Fibroblast of skin of back (primary cell): ENCODE results near the gene CCNL2.
"Not testable (repeated sequence)": the region's sequence is repeated elsewhere in the genome, so short reads cannot be mapped to it uniquely, and the experiment has no call there.

Source experiments
- DNase-seq: peaks from one replicate; pipeline ENCODE4 v3.0.0-alpha.2; 2013

CCNL2 gene

DNA sequence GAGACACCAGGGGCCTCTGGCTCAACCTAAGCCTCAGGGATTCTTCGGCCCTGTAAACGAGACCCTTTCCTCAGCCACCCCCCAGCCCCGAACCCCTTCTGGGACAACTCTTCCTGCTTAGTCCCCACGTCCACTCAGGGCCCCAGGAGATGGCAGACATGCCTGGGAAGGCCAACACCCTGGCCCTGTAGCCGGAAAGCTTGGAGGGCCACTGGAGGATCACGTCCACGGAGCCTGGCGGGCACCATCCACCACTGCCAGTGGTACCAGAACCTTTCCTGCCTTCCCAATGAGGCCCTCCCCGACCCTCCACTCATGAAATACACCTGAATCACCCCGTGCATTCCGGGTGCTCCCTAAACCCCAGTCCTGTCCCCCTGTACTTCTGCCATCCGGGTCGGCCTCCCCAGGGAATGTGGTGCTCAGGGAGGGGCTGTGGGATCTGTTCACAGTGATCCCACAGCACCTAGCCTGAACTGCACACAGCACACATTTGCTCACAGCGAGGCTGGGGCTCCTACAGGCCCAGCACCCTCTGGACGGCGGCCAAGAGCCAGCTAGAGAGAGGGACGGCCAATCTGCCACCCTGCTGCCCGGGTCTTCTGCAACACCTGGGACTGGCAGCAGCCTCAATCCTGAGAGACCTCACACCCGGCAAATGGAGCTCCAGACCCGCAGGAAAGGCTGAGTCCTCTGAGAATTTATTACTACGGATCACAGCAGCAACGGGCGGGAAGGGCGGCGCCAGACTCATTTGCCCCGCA is 25.9 kb downstream of the CCNL2 start:
- no peak for DNase-seq

DNA sequence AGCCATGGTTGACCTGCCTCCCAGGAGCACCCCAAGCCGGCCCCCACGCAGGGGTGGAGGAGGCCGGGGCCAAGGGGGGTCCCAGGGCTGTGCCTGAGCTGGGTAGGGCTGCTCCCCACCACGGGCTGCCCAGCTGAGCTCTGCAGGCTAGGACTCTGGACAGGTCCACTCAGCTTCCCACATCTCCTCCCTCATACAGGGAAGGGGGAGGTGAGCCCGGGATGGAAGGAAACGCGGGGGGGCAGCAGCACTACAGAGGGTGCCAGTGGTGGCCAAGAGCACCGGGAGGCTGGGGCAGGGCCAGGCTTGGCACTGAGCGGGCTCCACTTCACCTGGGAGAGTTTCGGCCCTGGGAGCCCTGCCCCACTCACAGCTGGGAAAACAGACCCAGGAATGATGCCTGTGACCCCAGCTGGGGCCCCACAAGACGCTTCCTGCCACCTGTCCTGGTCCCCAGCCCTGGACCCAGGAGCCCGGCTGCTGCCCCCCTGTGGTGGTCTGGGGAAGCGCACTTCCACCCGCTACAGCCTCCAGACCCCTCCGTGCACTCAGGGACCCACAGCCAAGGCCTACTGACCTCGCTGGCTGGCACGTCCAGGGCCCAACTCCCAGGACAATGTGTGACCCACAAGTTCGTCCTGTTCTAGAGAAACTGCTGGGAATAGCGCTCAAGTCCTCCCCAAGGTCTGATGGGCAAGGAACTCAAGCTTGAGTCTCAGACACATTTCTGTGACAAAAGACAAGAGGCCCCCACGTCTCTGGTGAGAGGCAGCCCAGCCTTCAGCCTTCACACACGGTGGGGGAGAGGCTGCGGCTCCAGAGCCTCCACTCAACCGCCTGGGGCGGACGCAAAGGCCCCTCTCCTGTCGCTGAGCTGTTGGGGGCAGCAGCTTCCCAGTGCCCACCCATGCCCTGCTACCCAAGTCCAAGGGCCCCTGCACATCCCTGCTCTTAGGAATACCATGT is 27.1 kb downstream of the CCNL2 start:
- peak; percentile 42 for DNase-seq

DNA sequence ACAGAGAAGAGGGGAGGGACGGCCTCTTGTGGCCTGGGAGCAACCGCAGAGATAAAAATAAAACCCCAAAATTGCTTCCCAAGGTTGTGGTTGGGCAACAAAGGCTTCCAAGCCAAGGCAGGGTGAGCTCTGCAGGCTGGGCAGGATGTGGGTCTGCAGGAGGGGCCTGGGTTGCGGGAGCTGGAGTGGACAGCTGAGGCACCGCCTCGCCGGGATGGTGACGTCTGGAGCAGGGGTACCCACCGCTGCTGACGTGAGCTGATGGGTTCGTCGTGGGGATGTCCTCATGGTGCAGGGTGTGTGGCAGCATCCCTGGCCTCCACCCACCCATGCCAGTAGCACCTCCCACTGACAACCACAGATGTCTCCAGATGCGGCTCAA is 27.8 kb downstream of the CCNL2 start:
- no peak for DNase-seq

DNA sequence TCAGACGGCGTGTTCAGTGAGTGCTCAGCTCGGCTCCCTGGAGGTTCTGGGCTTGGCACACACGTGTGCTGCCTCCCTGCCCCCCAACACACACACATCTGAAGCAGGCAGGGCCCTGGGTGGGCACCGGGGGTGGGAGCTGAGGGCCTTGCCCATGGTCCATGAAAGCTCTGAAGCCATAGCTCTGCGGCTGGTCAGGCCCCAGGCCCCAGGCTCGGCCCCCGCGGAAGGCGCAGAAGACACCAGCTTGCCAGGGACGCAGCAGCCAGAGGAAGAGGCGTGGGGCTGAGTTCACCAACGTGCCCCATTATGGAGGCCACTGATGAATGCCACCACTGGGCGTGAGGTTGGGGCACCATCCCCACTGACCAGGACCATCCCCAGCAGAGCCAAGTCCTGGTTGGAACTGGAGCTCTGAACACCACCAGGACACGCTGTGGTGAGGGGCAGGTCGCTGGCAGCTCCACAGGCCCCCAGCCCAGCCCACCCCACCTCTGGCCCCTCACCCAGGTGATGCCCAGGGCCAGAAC is 28.3 kb downstream of the CCNL2 start:
- no peak for DNase-seq

DNA sequence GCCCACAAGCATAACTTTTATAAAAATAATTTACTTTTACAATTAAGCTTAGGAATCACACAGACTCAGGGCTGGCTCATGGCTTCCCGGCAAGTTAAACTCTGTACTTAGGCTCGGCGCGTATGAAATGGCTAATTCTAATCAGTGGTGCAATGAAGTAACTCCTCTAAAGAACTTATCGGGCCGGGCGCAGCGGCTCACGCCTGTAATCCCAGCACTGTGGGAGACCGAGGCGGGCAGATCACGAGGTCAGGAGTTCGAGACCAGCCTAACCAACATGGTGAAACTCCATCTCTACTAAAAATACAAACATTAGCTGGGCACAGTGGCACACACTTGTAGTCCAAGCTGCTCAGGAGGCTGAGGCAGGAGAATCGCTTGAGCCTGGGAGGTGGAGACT is 29.0 kb downstream of the CCNL2 start:
- DNase-seq, result not testable (repeated sequence)

DNA sequence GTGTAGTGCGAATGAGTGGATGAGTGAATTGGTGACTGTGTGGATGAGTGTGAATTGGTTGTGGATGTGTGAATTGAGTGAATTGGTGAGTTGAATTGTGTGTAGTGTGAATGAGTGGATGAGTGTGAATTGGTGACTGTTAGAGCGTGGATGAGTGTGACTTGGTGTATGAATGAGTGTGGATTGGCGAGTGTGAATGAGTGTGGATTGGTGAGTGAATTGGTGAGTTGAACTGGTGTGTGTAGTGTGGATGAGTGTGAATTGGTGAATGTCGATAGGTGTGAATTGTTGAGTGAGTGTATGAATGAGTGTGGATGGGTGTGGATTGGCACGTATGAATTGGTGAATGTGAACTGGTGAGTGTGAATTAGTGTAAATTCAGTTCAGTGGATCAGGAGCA is 31.8 kb downstream of the CCNL2 start:
- DNase-seq, result no peak

DNA sequence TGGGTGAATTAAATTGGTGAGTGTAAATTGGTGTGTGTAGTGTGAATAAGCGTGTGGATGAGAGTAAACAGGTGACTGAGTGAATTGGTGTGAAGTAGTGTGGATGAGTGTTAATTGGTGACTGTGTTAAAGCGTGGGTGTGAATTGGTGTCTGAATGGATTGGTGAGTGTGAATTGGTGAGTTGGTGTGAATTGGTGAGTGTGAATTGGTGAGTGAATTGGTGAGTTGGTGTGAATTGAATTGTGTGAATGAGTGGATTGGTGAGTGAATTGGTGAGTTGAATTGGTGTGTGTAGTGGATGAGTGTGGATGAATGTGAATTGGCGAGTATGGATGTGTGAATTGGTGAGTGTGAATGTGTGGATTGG is 32.5 kb downstream of the CCNL2 start:
- no peak for DNase-seq

DNA sequence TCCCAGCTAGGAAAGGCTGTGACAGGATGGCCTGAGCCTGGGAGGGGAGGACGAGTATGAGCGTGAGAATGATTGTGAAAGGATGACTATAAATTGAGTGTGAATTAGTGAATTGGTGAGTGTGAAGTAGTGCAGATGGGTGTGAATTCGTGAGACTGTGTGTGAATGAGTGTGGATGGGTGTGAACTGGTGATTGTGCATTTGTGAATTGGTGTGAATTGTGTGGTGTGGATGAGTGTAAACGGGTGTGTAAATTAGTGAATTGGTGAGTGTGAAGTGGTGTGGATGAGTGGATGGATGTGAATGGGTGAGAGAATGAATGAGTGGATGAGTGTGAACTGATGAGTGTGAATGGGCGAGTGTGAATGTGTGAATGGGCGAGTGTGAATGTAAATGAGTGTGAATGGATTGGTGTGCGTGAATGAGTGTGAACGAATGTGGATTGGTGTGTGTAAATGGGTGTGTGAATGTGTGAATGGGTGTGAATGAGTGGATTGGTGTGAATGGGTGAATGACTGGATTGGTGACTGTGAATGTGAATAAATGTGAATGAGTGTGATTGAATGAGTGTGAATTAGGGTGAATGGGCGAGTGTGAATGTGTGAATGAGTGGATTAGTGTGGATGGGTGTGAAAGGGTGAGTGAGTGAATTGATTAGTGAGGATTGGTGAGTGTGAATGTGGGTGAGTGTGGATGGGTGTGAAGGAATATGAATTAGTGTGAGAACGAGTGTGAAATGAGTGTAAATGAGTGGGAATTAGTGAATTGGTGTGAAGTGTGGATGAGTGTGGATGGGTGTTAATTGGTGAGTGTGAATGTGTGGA is 33.0 kb downstream of the CCNL2 start:
- no peak for DNase-seq

DNA sequence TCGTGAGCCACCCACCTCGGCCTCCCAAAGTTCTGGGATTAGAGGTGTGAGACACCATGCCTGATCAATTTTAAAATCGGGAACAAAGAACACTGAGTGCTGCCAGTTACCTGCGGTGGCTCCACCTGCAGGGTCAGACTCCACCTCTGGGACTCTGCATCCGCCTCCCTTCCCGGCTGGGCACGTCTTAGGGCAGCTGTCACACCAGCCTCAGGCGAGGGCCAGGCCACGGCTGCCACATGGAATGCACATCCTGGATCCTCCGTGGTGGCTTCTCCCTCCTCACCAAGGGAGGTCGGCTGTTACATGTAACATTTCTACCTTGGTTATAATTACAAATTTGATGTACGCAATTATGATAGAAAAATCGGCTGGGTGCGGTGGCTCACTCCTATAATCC is 34.9 kb downstream of the CCNL2 start:
- no peak for DNase-seq

DNA sequence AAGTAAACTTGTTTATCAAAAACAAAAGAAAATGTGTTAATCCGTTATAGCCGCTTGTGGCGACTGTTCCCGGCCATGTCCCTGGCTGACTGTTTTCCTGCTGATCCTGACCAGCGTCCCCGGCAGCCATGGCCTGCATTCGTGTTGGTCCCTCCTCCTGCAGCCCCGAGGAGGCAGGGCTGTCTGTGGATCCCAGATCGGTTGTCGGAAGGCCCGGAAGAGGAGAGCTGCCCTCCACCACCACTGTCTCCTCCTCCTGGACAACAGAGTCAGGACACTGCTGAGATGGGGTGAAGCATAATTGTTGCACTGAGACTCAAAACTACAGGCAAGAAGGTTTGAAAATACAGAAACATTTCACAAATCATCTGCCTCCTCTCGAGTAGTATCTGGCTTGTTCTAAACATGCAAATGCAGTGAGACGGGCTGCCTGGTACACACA is 37.1 kb downstream of the CCNL2 start:
- peak; percentile 91 for DNase-seq

DNA sequence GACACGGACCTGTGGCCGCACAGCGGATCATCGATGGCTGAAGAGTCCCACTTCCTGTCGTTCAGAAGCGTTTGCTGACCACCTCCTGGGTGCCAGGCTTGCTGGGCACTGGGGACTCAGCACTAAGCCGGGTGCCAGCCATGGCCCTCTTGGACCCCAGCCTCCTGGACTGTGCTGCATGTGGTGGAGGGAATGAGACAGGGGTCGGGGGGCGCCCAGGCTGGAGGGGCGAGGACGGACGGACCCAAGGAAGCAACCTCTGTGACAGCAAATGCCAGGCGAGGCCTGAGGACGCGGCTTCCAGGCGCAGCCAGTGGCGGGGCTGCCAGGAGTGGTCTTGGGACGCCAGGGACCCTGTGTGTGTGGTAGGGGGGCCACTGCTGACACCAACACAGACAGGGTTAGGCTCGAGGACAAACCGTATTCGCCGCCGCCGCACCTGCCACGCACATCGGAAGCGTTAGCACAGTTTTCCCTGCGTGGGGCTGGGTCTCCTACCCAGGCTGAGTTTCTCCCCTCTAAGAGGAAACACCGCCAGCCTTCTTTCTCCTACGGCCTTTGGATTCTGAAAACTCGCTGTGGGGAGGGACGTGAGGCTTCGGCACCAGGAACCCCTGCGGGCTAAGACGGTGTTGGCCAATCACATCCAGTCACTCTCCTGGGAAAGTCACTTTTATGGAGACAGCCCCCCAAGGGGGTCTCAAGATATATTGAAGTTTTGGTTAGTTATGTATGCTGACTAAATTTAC is 37.7 kb downstream of the CCNL2 start:
- DNase-seq, result peak; percentile 28

DNA sequence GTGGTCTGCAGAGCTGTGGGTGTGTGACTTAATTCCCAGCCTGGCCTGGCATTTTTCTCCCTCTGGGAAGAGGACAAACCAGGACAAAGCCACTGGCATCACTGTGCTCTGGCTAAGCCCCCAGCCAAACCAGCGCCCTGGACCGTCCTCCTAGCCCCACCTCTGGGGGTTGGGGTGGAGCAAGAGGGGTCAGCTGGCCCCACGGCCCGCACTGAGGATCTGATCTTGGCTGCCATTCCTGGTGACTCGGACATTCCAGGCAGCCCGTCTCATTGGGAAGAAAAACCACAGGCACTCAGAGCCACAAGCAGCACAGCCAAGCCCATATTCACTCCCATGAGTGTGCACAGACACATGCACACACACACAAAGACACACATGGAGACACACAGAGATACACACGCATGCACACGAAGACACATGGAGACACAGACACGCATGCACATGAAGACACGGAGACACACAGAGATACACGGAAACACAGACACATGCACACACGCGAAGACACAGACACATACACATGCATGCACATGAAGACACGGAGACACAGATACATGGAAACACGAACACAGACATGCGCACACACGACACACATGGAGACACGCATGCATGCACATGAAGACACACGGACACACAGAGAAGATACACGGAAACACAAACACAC is 38.5 kb downstream of the CCNL2 start:
- peak; percentile 97 for DNase-seq

DNA sequence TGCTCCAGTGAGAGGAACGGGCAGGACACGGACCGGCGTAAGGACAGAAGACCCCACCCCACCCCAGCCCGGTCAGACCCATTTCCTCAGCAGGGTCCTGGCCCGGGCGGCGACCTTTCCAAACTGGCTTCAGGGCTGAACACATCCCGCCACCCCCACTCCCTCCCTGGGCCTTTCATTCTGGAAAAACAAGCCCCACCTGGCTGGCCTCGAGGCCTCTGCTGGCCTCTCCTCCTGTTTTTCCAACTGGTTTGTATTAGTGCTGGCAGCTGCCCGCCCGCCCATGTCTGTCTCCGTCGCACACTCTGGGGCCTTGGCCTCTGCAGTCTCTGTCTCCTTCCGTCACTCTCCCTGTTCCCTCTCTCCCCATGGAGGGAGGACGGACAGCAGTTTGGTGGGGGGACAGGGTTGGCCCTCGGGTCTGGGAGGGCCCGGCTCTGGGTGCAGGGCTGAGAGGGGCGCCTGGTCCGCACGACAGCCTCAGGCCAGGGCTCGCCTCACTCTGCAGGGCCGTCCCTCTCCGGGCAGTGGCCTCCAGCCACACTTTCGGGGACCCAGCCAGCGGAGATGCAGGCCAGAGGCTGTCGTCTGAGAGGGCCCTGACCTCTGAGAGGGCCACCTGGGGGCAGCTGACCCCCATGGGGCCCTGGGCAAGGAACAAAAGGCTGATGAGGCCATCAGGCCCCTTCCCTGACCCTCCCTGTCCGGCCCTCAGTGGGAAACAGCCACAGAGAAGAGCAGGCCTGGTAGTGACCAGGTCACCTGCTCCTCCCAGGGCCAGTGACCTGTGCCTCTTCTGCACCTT is 39.3 kb downstream of the CCNL2 start:
- DNase-seq, result peak; percentile 88

DNA sequence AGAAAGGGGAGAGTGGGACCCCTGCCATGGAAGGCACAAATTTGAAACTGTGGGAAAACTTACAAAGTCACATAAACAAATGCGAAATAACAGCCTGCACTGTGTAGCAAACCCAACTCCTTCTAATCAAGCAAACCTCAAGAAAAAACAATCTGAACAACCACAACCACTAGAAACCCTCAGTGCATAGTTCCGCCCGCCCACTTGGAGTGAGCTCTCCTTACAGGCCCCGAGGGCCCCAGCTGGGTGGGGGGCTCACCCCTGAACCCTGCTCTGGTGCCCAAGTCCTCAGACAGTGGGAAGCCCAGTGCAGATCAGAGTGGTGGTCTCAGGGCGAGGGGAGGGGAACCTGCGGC is 39.8 kb downstream of the CCNL2 start:
- DNase-seq, result peak; percentile 83

DNA sequence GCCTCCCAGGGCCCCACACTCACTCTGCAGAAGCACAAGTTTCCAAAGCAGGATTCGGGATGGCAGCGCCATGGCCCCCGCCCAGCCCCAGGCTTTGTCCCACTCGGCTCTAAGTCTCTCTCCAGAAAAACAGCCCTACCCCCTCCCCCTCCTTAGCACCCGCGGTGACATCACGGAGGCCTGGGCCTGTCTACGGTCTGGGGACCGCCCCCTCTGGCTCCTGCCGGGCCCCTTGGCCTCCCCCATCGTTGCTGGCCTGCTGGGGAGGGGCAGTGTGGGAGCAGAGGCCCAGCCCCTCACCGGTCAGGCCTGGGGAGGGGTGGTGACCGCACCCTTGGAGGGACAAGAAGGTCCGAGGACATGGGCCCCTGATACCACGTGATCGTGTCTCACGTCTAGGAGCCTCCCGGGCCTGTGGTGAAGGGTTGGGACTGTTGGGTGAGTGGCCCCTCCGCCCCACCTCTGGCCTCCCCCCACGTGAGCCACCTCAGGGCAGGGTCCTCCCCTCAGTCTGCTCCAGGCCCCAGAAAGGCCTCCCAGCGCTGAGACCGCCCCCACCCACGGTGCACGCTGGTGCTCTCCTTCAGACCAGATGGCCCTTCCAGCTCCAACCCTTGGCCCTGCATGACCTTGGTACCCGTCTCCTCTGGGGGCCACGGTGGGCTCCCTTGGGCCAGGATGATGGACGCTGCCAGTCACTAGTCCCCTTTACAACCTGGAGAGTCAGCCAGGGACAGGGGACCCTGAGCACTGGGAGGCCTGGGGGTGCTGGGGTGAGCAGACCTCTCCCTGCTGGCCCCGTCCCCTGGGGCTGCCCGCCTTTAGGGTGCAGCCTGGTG is 40.5 kb downstream of the CCNL2 start, which contains the start of gene MXRA8:
Gene MXRA8, minus strand, starts transcription at position 123 of the 839 bp plus-strand sequence. Its CDS starts 51 bp downstream, at position 72.
- peak; percentile 94 for DNase-seq

DNA sequence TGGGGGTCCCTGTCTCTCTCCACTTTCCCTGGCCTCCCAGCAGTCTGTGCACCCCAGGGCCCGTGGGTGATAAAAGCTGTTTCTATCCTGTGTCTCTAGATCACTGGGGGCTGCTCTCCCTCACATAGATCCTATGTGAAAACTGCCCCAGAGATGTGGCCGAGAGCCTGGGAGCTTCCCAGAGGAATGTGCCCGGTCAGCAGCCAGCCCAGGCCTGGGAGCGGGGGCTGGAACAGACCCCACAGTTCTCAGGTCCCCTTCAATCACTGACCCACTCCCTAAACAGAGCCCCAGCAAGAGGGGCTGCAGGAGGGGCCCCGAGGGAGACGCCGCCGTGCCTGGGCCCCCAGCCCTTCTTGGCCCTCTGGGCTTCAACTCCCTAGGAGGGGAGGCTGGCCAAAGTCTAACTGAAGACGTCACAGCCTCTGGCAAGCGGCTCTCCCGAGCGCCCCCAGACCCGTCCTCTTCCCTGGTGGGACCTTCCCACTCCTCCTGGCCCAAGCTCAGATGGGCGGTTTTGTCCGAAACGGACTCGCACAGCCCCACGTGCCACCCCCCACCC is 41.2 kb downstream of the CCNL2 start:
- DNase-seq, result peak; percentile 44

DNA sequence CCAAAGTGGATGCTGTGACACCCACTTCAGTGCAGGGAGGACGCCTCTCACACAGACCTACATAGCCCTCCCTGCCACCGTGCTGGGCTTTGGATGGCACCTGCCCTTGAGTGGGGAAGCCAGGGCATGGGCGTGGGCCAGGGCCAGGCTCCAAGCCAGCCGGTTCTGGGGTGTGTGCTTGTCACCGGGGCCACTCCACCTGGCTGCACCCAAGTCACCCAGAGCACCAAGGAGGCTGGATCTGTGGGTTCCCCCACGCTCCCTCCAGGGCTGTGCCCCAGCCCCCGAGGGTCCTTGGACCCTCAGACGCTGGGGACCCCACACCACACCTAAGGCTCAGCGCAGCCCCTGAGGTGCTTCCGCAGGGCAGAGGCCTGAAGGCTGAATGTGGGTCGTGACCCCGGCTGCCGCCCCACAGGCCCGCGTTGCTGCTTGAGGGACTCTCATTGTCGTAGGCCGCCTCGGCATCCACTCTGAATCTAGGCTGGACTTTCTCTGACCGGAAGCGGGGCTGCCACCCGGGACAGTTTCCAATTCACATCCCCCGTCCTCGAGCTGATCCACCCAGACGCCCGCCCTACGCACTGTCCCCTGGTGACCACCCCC is 42.2 kb downstream of the CCNL2 start:
- no peak for DNase-seq

DNA sequence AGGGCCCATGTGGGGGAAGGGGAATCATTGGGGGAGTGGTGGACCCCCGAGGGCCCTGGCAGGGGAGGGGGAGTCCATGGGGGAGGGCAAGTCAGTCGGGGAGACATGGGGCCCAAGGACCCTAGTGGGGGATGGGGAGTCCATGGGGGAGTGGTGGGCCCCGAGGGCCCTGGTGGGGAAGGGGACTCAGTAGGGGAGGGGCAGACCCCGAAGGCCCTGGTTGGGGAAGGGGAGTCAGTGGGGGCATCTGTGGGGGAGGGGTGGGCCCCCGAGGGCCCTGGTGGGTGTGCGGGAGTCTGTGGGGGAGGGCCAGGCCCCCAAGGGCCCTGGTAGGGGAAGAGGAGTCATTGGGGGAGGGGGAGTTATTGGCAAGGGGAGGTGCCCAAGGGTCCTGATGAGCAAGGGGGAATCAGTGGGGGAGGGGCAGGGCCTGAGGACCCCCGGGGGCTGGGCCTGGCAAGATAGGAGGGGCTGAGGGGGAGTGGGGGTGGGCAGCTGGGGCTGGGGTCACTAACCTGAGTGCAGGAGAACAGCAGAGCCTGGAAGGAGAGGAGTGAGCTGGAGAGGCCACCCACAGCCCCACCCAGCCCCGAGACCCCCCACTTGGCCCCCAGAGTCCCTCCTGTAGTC is 42.9 kb downstream of the CCNL2 start:
- DNase-seq, result no peak
